GM21723 (cell line): ENCODE results near the gene TMEM150C.

Experiments
- ATAC-seq: cut with Tn5 transposase; IDR thresholded peaks from one replicate; pipeline ENCODE4 v1.9.1; 2021; ENCODE audit warnings: mild to moderate bottlenecking, moderate library complexity; ENCODE audit not compliant: unreplicated experiment

TMEM150C gene

DNA sequence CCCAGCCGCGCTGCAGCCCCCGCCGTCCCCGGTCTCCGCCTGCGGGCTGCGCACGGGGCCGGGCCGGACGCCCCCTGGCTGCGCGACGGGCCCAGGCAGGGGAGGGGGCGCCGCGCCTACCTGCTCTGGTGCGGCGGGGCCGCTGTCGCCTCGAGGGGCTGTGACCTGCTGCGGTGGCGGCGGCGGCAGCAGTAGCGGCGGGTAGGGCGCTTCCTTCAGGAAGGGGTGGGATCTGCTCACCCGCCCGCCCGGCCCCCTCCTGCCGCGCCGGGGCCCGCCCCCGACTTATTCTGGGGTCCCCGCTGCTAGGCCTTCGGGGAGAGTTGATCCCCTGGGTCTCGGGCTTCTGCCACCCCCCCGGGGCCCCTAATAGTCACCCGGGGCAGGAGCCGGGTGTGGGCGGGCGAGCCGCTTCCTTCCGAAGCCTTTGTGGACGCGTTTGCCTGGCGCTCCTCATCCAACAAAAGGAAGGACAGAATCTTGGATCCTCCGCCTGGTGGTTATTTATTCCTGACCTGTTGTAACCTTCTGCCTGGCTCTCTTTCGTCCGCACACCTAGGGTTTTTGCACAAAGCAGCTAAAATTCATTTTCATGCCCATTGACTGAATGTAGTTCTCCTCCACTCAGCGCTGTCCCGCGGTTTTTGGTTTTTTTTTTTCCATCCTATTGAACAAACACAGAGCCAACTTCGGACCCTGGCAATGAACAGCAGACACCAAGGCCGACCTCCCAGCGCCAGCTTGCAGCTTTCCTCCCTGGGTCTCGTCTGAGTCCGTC is at the start of gene TMEM150C:
TMEM150C (minus strand) TSS at position 203 of the 778 bp plus-strand sequence. CDS start 57,331 bp downstream, outside the sequence.
- ATAC-seq = no peak

DNA sequence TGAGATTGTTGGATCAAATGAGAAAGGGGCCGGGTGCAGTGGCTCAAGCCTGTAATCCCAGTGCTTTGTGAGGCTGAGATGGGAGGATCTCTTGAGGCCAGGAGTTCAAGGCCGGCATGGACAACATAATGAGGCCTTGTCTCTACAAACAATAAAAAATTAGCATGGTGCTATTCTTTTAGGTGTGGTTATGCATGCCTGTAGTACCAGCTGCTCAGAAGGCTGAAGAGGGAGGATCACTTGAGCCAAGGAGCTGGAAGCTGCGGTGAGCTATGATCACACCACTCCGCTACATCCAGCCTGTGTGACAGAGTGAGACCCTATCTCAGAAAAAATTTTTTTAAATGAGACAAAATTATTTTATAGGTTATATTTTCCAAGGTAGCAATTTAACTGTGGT is 49.7 kb upstream of the TMEM150C start:
- no peak for ATAC-seq

DNA sequence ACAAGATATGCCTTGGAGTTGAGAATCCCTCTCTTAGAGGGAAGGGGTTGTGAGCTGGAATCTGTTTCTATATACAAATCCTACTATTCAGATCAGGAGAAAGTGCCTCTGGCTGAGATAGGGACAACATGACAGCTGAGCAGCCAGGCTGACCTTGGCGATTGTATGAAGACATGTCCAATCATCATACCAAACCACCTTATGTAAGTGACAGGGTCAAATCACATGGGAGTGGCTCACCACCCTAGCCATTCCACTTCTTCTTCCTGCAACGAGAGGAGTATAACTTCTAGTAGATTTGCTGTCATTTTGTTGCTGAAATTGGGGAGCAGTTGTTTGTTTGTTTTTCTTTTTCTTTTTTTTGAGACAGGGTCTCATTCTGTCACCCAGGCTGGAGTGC is 48.3 kb upstream of the TMEM150C start:
- no peak for ATAC-seq

DNA sequence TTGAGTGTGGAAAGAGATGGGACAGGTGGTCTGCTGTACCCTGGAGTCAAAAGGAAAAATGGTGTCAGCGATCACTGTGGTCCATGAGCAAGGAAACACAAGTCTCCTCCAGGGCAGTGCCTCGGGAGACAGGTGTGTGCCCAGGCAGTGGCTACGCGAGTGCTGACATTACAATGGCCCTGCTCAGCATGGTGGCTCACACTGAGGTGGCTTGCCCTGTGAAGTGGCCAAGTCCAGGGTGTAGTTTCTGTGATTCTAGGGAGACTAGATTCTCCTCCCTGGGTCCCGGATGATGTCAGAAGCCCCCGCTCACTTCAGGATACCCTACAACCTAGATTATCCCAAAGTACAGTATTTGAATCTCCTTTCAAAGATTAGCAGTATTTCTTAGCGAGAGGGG is 44.8 kb upstream of the TMEM150C start:
- no peak for ATAC-seq

- no peak for ATAC-seq
These were observed 42.7 kb upstream of the TMEM150C start for GRCh38 chr4:82604522-82604921.

DNA sequence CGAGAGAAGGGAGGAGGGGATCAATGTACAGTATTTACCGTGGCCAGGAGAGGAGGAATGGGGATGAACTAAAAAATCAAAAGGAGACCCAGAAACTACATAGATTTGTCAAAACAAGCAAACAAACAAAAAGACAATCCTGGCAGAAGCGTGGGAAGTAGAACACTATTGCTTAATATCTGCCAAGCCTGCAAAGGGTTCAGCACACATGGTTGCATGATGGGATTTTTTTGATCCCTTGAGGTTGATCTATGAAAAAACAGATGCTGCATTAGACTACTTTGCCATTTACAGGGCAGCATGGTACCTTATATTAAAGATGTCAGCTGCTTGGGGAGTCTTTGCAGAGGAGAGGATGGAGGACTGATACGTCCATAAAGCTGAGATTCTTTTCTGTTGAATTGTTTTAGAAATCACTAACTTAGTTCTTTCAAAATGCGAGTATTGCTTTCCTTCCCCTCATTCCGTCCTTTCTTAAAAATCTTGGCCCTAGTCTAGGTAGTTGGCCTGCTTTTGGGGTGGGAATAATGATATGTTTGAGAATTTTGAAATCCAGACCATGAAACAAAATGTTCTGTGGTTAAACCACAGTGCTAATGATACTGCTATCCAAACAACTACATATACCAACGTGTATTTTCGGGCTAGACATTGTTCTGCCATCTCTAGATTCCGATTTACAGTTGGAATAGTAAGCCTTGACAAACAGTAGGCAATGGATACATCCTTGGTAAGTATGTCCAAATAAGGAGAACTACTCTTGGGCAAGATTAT is 39.6 kb upstream of the TMEM150C start:
- ATAC-seq = no peak

DNA sequence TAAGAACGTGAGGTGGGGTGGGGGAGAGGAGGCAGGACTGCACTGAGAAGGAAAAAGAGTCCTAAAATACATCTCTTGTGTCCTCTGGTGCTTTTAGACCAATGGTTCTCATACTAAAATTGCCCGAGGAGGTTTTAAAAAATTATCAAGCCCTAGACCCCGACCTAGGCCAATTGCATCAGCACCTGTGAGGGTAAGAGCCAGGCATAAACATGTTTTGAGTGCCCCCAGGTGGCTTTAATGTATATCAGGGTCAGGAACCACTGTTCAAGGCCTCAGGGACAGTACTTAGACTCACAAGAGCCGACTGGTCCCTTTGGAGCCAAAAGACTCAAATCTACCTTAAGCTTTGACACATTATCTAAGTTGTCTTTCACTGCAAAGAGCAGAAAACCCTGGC is 37.5 kb upstream of the TMEM150C start:
- ATAC-seq = no peak

- no peak for ATAC-seq
These were observed 32.7 kb upstream of the TMEM150C start for GRCh38 chr4:82594456-82594855.

GRCh38 chr4:82593411-82593810 is 31.6 kb upstream of the TMEM150C start:
- no peak for ATAC-seq

DNA sequence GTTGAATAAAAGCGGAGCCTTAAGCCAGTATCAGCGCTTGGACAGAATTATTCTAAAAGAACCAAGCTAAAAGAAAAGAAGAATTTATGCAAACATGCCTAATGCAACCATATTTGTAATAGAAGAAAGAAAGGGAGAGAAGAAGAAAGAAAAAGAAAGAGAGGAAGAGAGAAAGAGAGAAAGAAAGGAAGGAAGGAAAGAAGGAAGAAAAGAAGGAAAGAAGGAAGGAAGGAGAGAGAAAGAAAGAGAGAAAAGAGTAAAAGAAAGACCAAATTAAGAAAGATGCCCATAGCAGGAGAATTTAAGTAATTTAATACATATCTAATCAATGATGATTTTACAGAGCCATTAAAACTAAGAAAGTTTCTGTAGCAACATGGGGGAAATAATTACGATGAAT is 30.9 kb upstream of the TMEM150C start:
- no peak for ATAC-seq

DNA sequence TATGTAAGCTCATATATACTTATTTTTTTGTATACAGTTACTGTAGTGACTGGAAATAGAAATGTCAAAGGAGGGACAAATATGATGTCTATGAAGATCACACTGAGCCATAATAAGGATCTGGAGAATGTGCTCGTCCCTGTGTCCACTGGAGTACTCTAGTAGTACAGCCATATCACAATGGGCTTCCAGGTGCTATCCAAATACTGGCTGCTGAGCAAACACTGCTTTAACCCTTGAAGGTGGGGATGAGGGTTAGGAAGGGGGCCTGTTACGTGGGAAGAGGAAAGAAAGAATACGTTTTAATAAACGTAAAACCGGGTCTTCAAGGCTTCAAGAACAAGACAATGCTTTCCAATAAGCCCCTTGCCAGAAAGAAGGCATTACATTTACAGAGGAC is 29.8 kb upstream of the TMEM150C start:
- no peak for ATAC-seq

DNA sequence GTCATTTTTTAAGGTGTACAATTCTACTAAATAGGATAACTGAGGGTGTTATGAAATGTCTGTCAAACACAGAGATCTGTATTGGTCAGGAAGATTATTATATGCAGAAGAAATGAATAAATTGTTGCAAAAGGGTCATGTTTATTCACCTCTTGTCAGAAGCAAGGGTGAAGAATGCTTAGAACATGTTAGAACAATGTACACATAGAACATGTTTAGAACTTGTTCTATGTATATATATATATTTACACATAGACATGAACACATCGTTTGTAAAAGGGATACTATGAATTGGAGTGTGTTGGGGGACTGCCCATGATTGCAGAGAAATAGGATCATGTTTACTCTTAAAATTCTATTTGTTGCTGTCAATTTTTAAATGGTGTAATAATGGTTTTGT is 28.0 kb upstream of the TMEM150C start:
- ATAC-seq = no peak

GRCh38 chr4:82588771-82589270 is 27.0 kb upstream of the TMEM150C start:
- ATAC-seq = no peak

- ATAC-seq = no peak
These were observed 26.2 kb upstream of the TMEM150C start for GRCh38 chr4:82587826-82588540.

- ATAC-seq = no peak
These were observed 24.1 kb upstream of the TMEM150C start for GRCh38 chr4:82585690-82586435.

- ATAC-seq = no peak
These were observed 23.1 kb upstream of the TMEM150C start for GRCh38 chr4:82584931-82585330.

- no peak for ATAC-seq
These were observed 22.3 kb upstream of the TMEM150C start for GRCh38 chr4:82583897-82584587.

DNA sequence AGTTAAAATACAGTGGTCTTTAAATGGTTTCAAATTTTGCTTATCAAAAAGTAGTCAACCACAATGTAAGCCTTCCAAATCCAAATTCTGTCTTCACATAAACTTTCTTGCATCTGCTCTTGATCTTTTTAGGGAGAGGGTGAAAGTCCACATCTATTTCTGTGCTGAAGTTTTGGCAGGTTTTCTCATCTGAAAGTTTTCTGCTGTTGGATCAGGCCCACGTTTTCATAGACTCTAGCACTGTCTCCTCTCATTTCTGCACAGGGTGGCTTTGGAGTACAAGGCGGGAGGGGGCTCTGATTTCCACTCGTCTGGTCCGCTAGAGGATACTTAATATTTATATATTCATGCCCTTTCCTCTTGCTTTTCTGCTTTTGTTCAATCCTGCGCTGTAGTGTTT is 18.1 kb upstream of the TMEM150C start:
- no peak for ATAC-seq

DNA sequence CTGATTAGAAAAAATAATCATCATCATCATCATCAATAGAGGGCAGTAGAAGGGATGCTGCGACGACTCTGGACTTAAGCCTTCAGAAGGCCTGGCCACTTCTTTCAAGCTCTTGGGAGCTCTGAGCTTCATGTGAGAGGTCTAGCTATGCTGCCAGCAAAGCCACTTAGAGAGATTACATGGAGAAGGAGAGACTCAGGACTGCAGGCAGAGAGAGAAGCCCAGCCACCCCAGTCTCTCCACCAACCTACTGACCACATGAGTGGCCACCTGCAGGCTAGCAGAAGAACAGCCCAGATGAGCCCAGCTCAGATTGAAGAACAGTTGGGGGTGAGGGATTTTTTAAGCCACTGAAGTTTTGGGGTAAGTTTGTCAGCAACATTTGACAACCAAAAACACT is 17.1 kb upstream of the TMEM150C start:
- no peak for ATAC-seq

DNA sequence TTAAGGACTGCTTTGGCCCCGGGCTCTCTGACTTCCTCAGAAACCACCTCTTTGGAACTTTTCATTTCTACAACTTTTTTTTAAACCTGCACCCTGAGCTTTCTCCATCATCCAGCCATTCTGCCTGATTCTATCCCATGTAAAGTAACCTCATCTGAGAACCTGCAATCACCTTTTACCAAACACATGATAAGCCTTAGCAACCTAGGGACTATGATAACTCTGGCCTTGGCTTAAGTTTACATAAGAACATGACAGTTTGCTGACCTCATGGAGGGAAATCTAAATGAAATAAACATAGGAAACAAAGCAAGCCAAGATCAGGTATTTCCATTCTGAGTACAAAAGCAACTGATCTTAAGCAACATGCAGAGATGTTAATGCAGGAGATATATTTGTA is 15.7 kb upstream of the TMEM150C start:
- no peak for ATAC-seq
